Measurements from ENCODE around the gene NPC1L1. TPM values are rescaled to one million over a fixed set of nuclear protein-coding genes. Genes with fewer than 3 reads are reported as not detected.

Gene NPC1L1
- total and polyA plus RNA-seq, 2 of the 13 experiments (the other 11 are each of a cell fraction or from before 2014, with no cell fraction given): 4.8 to 14.5 TPM

GRCh38 chr7:44581879-44582603, 40.9 kb upstream of the NPC1L1 start, which contains the start of gene TMED4 (continued):
- no peak for TF ChIP-seq PTBP1 (IDR thresholded peaks at IDR 0.05; ENCODE audit: low read depth, low read length, poor library complexity, severe bottlenecking)
- peak; percentile 71; the same call in 1 of the 2 replicates for TF ChIP-seq SNAPC4 (CRISPR knock-in tag; IDR thresholded peaks at IDR 0.05)
- TF ChIP-seq HINFP (CRISPR knock-in tag; IDR thresholded peaks at IDR 0.05; ENCODE audit: low read depth): peak; percentile 61; the same call in 1 of the 2 replicates
- no peak for TF ChIP-seq U2AF2 (IDR thresholded peaks at IDR 0.05; ENCODE audit: low read depth, low read length)
- TF ChIP-seq TBX3 (IDR thresholded peaks at IDR 0.05; ENCODE audit: borderline replicate concordance): 0 out of 2 replicates have a peak, but pooled peaks have one; percentile 20
- TF ChIP-seq AHDC1 (CRISPR knock-in tag; IDR thresholded peaks at IDR 0.05; ENCODE audit: borderline replicate concordance): no peak
- TF ChIP-seq KDM5A (IDR thresholded peaks at IDR 0.05; ENCODE audit: borderline replicate concordance, low read length): peak; percentile 57; the same call in 1 of the 2 replicates
- TF ChIP-seq ZNF83 (CRISPR knock-in tag; IDR thresholded peaks at IDR 0.05; ENCODE audit: borderline replicate concordance): no peak
- TF ChIP-seq REPIN1 (CRISPR knock-in tag; IDR thresholded peaks at IDR 0.05; ENCODE audit: borderline replicate concordance, low read depth): peak; percentile 54; the same call in 1 of the 2 replicates
- TF ChIP-seq ETV6 (CRISPR knock-in tag; conservative IDR thresholded peaks at IDR 0.05): peak; percentile 61; the same call in 1 of the 2 replicates
- 0 out of 2 replicates have a peak, but pooled peaks have one; percentile 20 for TF ChIP-seq PITX1 (CRISPR knock-in tag; IDR thresholded peaks at IDR 0.05)
- TF ChIP-seq, protein P1, sequence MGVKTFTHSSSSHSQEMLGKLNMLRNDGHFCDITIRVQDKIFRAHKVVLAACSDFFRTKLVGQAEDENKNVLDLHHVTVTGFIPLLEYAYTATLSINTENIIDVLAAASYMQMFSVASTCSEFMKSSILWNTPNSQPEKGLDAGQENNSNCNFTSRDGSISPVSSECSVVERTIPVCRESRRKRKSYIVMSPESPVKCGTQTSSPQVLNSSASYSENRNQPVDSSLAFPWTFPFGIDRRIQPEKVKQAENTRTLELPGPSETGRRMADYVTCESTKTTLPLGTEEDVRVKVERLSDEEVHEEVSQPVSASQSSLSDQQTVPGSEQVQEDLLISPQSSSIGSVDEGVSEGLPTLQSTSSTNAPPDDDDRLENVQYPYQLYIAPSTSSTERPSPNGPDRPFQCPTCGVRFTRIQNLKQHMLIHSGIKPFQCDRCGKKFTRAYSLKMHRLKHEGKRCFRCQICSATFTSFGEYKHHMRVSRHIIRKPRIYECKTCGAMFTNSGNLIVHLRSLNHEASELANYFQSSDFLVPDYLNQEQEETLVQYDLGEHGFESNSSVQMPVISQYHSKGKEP (CRISPR knock-in tag; IDR thresholded peaks at IDR 0.05): no peak
- TF ChIP-seq NFYC (CRISPR knock-in tag; IDR thresholded peaks at IDR 0.05): no peak

Data from HepG2 (cell line).